GM23338 (cell line): ENCODE results near the gene CCL17. TPM values are rescaled to one million over a fixed set of nuclear protein-coding genes. Genes with fewer than 3 reads are reported as not detected.

Source experiments
- ATAC-seq: fragments of 200-7000 bp; cut with Tn5 transposase; 3 replicates; pipeline ENCODE4 v1.9.1; 2020
- DNase-seq: peaks from one replicate; pipeline ENCODE4 v3.0.0-alpha.2; 2015; ENCODE audit warnings: low spot score
- H2AFZ ChIP-seq: fragments of 200-600 bp; sonication (generic); 2 replicates; pipeline ENCODE4 v1.8.0; 2016; ENCODE audit warnings: antibody characterized with exemption, mild to moderate bottlenecking, moderate library complexity
- H3F3A ChIP-seq: fragments of 200-600 bp; sonication (generic); replicated peaks from 2 replicates; pipeline ENCODE4 v1.8.0; 2017; ENCODE audit warnings: antibody characterized with exemption, mixed run types, low read depth
- H3K27ac ChIP-seq: fragments of 200-600 bp; sonication (generic); 2 replicates; pipeline ENCODE4 v1.6.1; 2016; ENCODE audit warnings: low read depth
- H3K27me3 ChIP-seq: fragments of 200-600 bp; sonication (generic); 2 replicates; pipeline ENCODE4 v1.8.0; 2016; ENCODE audit warnings: mild to moderate bottlenecking, mixed run types, moderate library complexity; ENCODE audit not compliant: insufficient read depth
- H3K36me3 ChIP-seq: fragments of 200-600 bp; sonication (generic); 2 replicates; pipeline ENCODE4 v1.8.0; 2016; ENCODE audit warnings: mild to moderate bottlenecking; ENCODE audit not compliant: insufficient read depth
- H3K4me1 ChIP-seq: fragments of 200-600 bp; sonication (generic); 2 replicates; pipeline ENCODE4 v1.8.0; 2016; ENCODE audit warnings: mild to moderate bottlenecking, moderate library complexity; ENCODE audit not compliant: insufficient read depth
- H3K4me2 ChIP-seq: fragments of 200-600 bp; sonication (generic); 2 replicates; pipeline ENCODE4 v1.7.1; 2017; ENCODE audit warnings: mixed run types
- H3K4me3 ChIP-seq: fragments of 200-600 bp; sonication (generic); 2 replicates; pipeline ENCODE4 v1.6.1; 2016; ENCODE audit warnings: mixed run types
- H3K79me2 ChIP-seq: fragments of 200-600 bp; sonication (generic); replicated peaks from 2 replicates; pipeline ENCODE4 v1.8.0; 2017; ENCODE audit warnings: mild to moderate bottlenecking; ENCODE audit not compliant: insufficient read depth
- H3K9me2 ChIP-seq: fragments of 200-600 bp; sonication (generic); 2 replicates; pipeline ENCODE4 v1.8.0; 2017; ENCODE audit not compliant: insufficient read depth
- H4K20me1 ChIP-seq: fragments of 200-600 bp; sonication (generic); replicated peaks from 2 replicates; pipeline ENCODE4 v1.8.0; 2017; ENCODE audit warnings: mild to moderate bottlenecking; ENCODE audit not compliant: insufficient read depth
- H3K27ac Mint-ChIP-seq: 2 replicates; pipeline ENCODE4 v1.8.0; 2020; ENCODE audit warnings: inconsistent platforms, mild to moderate bottlenecking, moderate library complexity, mixed read lengths
- H3K27me3 Mint-ChIP-seq: 3 replicates; pipeline ENCODE4 v1.8.0; 2022; ENCODE audit warnings: low read depth, mild to moderate bottlenecking, moderate library complexity, mixed read lengths, inconsistent platforms; ENCODE audit not compliant: insufficient read depth, poor library complexity
- H3K36me3 Mint-ChIP-seq: 3 replicates; pipeline ENCODE4 v1.8.0; 2021; ENCODE audit warnings: low read depth, mild to moderate bottlenecking, inconsistent platforms, moderate library complexity, mixed read lengths
- H3K4me1 Mint-ChIP-seq: 3 replicates; pipeline ENCODE4 v1.8.0; 2020; ENCODE audit warnings: mild to moderate bottlenecking, inconsistent platforms, mixed read lengths
- H3K4me3 Mint-ChIP-seq: 3 replicates; pipeline ENCODE4 v1.8.0; 2021; ENCODE audit warnings: moderate library complexity, mild to moderate bottlenecking, inconsistent platforms, mixed read lengths
- H3K9me3 Mint-ChIP-seq: 3 replicates; pipeline ENCODE4 v1.8.0; 2020; ENCODE audit warnings: moderate library complexity, mild to moderate bottlenecking, inconsistent platforms, mixed read lengths
- CREB1 ChIP-seq: fragments of 250-450 bp; sonication (Bioruptor Pico); IDR thresholded peaks from 2 replicates; pipeline ENCODE4 v1.5.0; 2020; ENCODE audit warnings: low read depth, mild to moderate bottlenecking, moderate library complexity
- CTCF ChIP-seq, 2 experiments: fragments of 200-600 bp in 1 of 2; sonication (generic) in 1 of 2; conservative IDR thresholded peaks; 2 replicates each; pipeline versions ENCODE4 v1.5.1 to v1.6.1; 2016 to 2017; ENCODE audit warnings: antibody characterized with exemption in 2 of 2, low read depth in 2 of 2, mild to moderate bottlenecking in 2 of 2, moderate library complexity in 1 of 2
- ETS1 ChIP-seq: IDR thresholded peaks from 2 replicates; pipeline ENCODE4 v1.6.1; 2016; ENCODE audit warnings: antibody characterized with exemption
- EZH2 ChIP-seq: fragments of 200-600 bp; sonication (generic); IDR thresholded peaks from one replicate; pipeline ENCODE4 v1.8.0; 2017; ENCODE audit warnings: antibody characterized with exemption, mild to moderate bottlenecking, low read depth; ENCODE audit not compliant: unreplicated experiment
- EZH2phosphoT487 ChIP-seq: fragments of 200-600 bp; sonication (generic); IDR thresholded peaks from one replicate; pipeline ENCODE4 v1.8.1; 2018; ENCODE audit warnings: antibody characterized with exemption; ENCODE audit not compliant: unreplicated experiment
- JUNB ChIP-seq: IDR thresholded peaks from one replicate; pipeline ENCODE4 v1.6.1; 2016; ENCODE audit warnings: antibody characterized with exemption; ENCODE audit not compliant: unreplicated experiment
- NANOG ChIP-seq: IDR thresholded peaks from 2 replicates; pipeline ENCODE4 v1.6.1; 2016; ENCODE audit warnings: antibody characterized with exemption, borderline replicate concordance
- POLR2AphosphoS5 ChIP-seq: IDR thresholded peaks from 2 replicates; pipeline ENCODE4 v1.6.1; 2016; ENCODE audit warnings: antibody characterized with exemption, low read depth
- STAT1 ChIP-seq: IDR thresholded peaks from one replicate; pipeline ENCODE4 v1.6.1; 2016; ENCODE audit warnings: antibody characterized with exemption; ENCODE audit not compliant: unreplicated experiment
- ZNF114 ChIP-seq: fragments of 250-450 bp; sonication (Bioruptor Pico); IDR thresholded peaks from 2 replicates; pipeline ENCODE4 v1.5.0; 2020; ENCODE audit warnings: mild to moderate bottlenecking, moderate library complexity
- ZNF331 ChIP-seq: fragments of 250-450 bp; sonication (Bioruptor Pico); IDR thresholded peaks from 2 replicates; pipeline ENCODE4 v1.5.0; 2020; ENCODE audit warnings: low read depth, mild to moderate bottlenecking, moderate library complexity
- ZNF462 ChIP-seq: fragments of 250-450 bp; sonication (Bioruptor Pico); IDR thresholded peaks from 2 replicates; pipeline ENCODE4 v1.5.0; 2020; ENCODE audit warnings: mild to moderate bottlenecking, moderate library complexity
- polyA plus RNA-seq: library from polyadenylated mRNA; unstranded; fragments of >200 nt; fragmentation: Nextera tagmentation; extraction: Ambion mirVana; gene quantifications from 2 replicates; pipeline ENCODE4 v1.2.1, GENCODE V29; 2016
- total RNA-seq: library from RNA; depleted of rRNA; stranded (reverse); fragments of >200 nt; shearing (Covaris generic); gene quantifications from 2 replicates; pipeline ENCODE4 v1.2.3, GENCODE V29; 2014
- TF ChIP-seq, protein P1 (sequence below): IDR thresholded peaks from one replicate; pipeline ENCODE4 v1.6.1; 2018; ENCODE audit warnings: antibody characterized with exemption; ENCODE audit not compliant: unreplicated experiment

CCL17 gene
- total and polyA plus RNA-seq, 2 experiments from 2014 or later: not detected

GRCh38 chr16:57386381-57386951, 18.1 kb upstream of the CCL17 start:
- Histone ChIP-seq H3K27ac (no peak overlapping the region), H3K36me3 (no peaks in the 10 kb centered on the region), H3K4me2 (no peak overlapping the region), H3K9me2 (no peaks in the 10 kb centered on the region), H3K79me2 (no peaks in the 10 kb centered on the region), H3K4me1 (no peaks in the 10 kb centered on the region), H4K20me1 (no peaks in the 10 kb centered on the region), H3K27me3 (no peaks in the 10 kb centered on the region), H3K4me3 (no peak overlapping the region), H3F3A (0 out of 2 replicates have a peak, but pooled peaks cover 4% of the 10 kb centered on the region), H2AFZ (0 out of 2 replicates have a peak overlapping the region, but pooled peaks have one; percentile 43)
- peaks cover 4% of the 10 kb centered on the region for H3K4me1 Mint-ChIP-seq
- H3K4me3 Mint-ChIP-seq: no peak overlapping the region
- peaks cover 16% of the 10 kb centered on the region for H3K27me3 Mint-ChIP-seq
- no peaks in the 10 kb centered on the region for H3K36me3 Mint-ChIP-seq
- no peaks in the 10 kb centered on the region; the same call in 2 of the 3 replicates for H3K9me3 Mint-ChIP-seq
- no peak overlapping the region for H3K27ac Mint-ChIP-seq
- TF ChIP-seq ZNF114 (CRISPR knock-in tag) (no peak), ZNF331 (CRISPR knock-in tag) (no peak), EZH2phosphoT487 (no peak), ETS1 (no peak), ZNF462 (CRISPR knock-in tag) (no peak), CREB1 (CRISPR knock-in tag) (no peak), NANOG (no peak), STAT1 (no peak), EZH2 (no peak), CTCF (conservative IDR thresholded peaks at IDR 0.05; ENCODE audit: low read depth in 2 of 2) (no peak), JUNB (no peak), POLR2AphosphoS5 (no peak)
- TF ChIP-seq, protein P1, sequence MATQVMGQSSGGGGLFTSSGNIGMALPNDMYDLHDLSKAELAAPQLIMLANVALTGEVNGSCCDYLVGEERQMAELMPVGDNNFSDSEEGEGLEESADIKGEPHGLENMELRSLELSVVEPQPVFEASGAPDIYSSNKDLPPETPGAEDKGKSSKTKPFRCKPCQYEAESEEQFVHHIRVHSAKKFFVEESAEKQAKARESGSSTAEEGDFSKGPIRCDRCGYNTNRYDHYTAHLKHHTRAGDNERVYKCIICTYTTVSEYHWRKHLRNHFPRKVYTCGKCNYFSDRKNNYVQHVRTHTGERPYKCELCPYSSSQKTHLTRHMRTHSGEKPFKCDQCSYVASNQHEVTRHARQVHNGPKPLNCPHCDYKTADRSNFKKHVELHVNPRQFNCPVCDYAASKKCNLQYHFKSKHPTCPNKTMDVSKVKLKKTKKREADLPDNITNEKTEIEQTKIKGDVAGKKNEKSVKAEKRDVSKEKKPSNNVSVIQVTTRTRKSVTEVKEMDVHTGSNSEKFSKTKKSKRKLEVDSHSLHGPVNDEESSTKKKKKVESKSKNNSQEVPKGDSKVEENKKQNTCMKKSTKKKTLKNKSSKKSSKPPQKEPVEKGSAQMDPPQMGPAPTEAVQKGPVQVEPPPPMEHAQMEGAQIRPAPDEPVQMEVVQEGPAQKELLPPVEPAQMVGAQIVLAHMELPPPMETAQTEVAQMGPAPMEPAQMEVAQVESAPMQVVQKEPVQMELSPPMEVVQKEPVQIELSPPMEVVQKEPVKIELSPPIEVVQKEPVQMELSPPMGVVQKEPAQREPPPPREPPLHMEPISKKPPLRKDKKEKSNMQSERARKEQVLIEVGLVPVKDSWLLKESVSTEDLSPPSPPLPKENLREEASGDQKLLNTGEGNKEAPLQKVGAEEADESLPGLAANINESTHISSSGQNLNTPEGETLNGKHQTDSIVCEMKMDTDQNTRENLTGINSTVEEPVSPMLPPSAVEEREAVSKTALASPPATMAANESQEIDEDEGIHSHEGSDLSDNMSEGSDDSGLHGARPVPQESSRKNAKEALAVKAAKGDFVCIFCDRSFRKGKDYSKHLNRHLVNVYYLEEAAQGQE: no peak
- DNase-seq (no peak), ATAC-seq (no peak; the same call in 2 of the 3 replicates)
